Heart left ventricle (tissue), 16 donors: ENCODE results near the gene PI4KA. TPM values are rescaled to one million over a fixed set of nuclear protein-coding genes. Genes with fewer than 3 reads are reported as not detected.

Experiments
- ATAC-seq, 4 donors: fragments of 200-7000 bp; cut with Tn5 transposase; one replicate each; pipeline ENCODE4 v1.9.1; 2020 to 2022; ENCODE audit warnings: moderate library complexity in 4 of 4, mild to moderate bottlenecking in 3 of 4, moderate number of reproducible peaks in 1 of 4
- DNase-seq, 5 donors: peaks; one replicate each; pipeline ENCODE4 v3.0.0-alpha.2; 2020
- H3K27ac ChIP-seq, 12 donors: fragments of 200-600 bp; sonication (generic) in 4 of 12; one replicate each; pipeline versions ENCODE4 v1.5.0 to v1.8.0; 2016 to 2022; ENCODE audit warnings: mild to moderate bottlenecking in 2 of 12
- H3K27me3 ChIP-seq, 9 donors: fragments of 200-600 bp; sonication (generic) in 2 of 9; one replicate each; pipeline versions ENCODE4 v1.5.1 to v1.8.0; 2016 to 2022; ENCODE audit warnings: mild to moderate bottlenecking in 3 of 9
- H3K36me3 ChIP-seq, 9 donors: fragments of 200-600 bp; sonication (generic) in 2 of 9; one replicate each; pipeline versions ENCODE4 v1.5.0 to v1.8.0; 2018 to 2022; ENCODE audit warnings: mild to moderate bottlenecking in 2 of 9
- H3K4me1 ChIP-seq, 12 donors: fragments of 200-600 bp; sonication (generic) in 4 of 12; one replicate each; pipeline versions ENCODE4 v1.5.0 to v1.8.0; 2016 to 2022; ENCODE audit warnings: mild to moderate bottlenecking in 3 of 12
- H3K4me3 ChIP-seq, 12 donors: fragments of 200-600 bp; sonication (generic) in 4 of 12; one replicate each; pipeline versions ENCODE4 v1.5.0 to v1.8.0; 2017 to 2022; ENCODE audit warnings: mild to moderate bottlenecking in 9 of 12, moderate library complexity in 4 of 12
- H3K9me3 ChIP-seq, 12 donors: fragments of 200-600 bp; sonication (generic) in 4 of 12; one replicate each; pipeline versions ENCODE4 v1.5.0 to v1.8.0; 2016 to 2022; ENCODE audit warnings: mild to moderate bottlenecking in 1 of 12
- CTCF ChIP-seq, 12 donors: fragments of 200-600 bp; sonication (generic) in 4 of 12; IDR thresholded peaks; one replicate each; pipeline versions ENCODE4 v1.5.0 to v1.8.0; 2018 to 2022; ENCODE audit warnings: antibody characterized with exemption in 12 of 12, mild to moderate bottlenecking in 5 of 12
- POLR2A ChIP-seq, 2 donors: fragments of 450-650 bp; IDR thresholded peaks; one replicate each; pipeline ENCODE4 v1.6.1; 2017; ENCODE audit warnings: antibody characterized with exemption in 2 of 2, mild to moderate bottlenecking in 2 of 2, moderate library complexity in 2 of 2
- WGBS, 4 donors: extraction: QIAGEN DNeasy Blood & Tissue Kit in 2 of 4; methylation state at CpG; one replicate each; pipeline versions ENCODE4 v1.1.5 to v1.1.7; 2013 to 2018; 5-methylcytosine and 5-hydroxymethylcytosine counted together
- intact Hi-C, 10 donors: fragments of 100-400 bp; cut with DNase I; formaldehyde crosslinking; loops; one replicate each; pipeline versions ENCODE4 v1.11.1 to v1.14.2; 2022
- polyA plus RNA-seq, 2 donors: library from polyadenylated mRNA; stranded (reverse); fragments of 200-250 nt; gene quantifications; one replicate each; pipeline ENCODE4 v1.2.3, GENCODE V29; 2013
- total RNA-seq, 9 donors: library from RNA; depleted of rRNA in 2 of 9; stranded (reverse); fragments of >200 nt in 2 of 9; fragmentation: NEBNext Ultra II Directional in 3 of 9; extraction: Animal tissue kit (Norgen Biotek cat#: 25700) in 3 of 9; gene quantifications; one replicate each; pipeline versions ENCODE4 v1.1.0 to v1.2.4, GENCODE V29; 2016 to 2023
- donor health status: ischemic (EF 13 %, LVEDD 7.1; RV severe dilation, severe dysfunction).
- donor health status: healthy with polysubstance abuse.
- donor health status: DM: no; HTN: yes; CAD: no.
- donor health status: DM: no; HTN: no; CAD: no.
- donor health status: ischemic (EF 25% LVEDD 6.9; RV normal size, moderate dysfunction).
- donor health status: ischemic (EF 25% LVEDD 5.7; RV mildly dilated, moderate dysfunction).
- donor health status: healthy.
- donor health status: DM: yes; HTN: yes; CAD: no.
- donor health status: ischemic (EF 35%, LVEDD 5.7; RV mildly dilated, moderate dysfunction).
- donor health status: nonischemic (EF 11% LVEDD 7.7; RV severe dilation, severe dysfunction).
- donor health status: DM: yes; HTN: yes; CAD: no.
- donor health status: PGD.
- donor health status: ischemic (EF 29% LVEDD 5.4; RV normal size, mild dysfunction).
- donor health status: nonischemic (EF 23%, LVEDD 6.1; RV moderate dilation, normal function).

PI4KA gene
- total and polyA plus RNA-seq, 11 donors: 20.6 to 66.4 (median 46.9) TPM

DNA sequence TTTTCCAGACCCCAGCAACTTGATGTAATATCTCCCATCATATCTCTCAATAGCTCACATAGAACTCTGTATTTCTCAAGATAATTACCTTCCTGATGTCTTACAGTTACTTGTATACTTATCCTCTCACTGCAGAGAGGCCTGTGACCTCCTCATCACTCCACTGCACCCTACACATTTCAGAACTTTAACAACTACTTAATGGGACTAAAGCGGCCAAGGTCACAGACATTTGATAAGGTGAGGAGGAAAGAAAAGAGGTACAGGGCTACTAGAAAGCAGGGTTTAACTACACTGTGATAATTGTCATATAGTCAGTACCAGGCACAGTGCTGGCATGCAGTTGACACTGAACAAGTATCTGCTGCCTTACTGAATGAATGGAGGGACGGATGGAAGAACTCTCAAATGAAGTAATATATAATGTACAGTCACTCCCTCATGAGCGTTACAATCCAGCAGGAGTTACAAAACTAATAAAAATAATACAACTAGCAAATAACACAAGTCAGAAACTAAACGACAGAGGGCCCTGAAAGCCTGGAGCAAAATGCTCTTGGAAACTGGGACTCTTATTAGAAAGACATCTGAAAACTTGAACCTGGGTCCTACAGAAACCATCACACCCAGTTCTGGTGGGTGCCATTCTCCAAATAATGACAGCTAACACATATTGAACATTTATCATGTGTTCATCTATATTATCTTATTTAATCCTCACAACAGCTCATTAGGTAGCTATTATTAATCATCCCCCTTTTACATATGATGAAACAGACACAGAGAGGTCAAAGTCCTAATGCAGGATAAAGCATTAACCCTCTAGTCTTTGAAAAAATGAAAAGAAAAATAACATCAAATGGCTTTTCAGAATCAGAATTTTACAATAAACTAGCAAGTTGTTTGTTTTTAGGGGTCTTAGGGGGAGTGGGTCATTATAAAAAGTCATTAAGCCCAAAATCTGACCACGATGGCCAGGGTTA is 14.3 kb downstream of the PI4KA start:
- Histone ChIP-seq H3K27ac (no peak overlapping the region), H3K27me3 (no peaks in the 10 kb centered on the region), H3K4me1 (peaks cover 0 to 30% (median 8%) of the 10 kb centered on the region in 12 donors), H3K4me3 (no peak overlapping the region), H3K9me3 (no peaks in the 10 kb centered on the region), H3K36me3 (no peaks in the 10 kb centered on the region)
- intact Hi-C loops: no loop called here
- TF ChIP-seq POLR2A (IDR thresholded peaks at IDR 0.05) (no peak), CTCF (IDR thresholded peaks at IDR 0.05) (no peak)
- no peak for DNase-seq
- WGBS, 4 donors: 85 to 91% (median 89%) methylated on average over 5 of the region's 5 CpGs
- no peak for ATAC-seq

DNA sequence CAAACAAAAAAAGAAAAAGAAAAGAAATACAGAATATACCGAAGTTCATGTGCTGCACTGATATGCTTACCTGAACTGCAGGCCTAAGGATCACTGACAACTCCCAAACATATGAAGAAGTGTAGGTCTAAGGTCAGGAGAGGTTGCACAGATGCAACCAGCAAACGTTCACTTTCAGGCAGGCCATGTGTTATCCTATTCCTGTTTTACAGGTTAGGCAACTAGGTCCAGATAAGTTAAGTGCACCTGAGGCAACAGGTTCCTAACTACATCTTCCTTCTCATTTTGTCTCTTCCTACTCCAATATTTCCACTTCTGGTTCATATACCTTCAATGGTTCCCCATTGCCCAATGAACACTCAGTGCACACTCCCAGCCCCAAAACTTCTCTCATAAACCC is 15.1 kb downstream of the PI4KA start:
- TF ChIP-seq POLR2A (IDR thresholded peaks at IDR 0.05): no peak
- no peak for TF ChIP-seq CTCF (IDR thresholded peaks at IDR 0.05)
- H3K36me3 ChIP-seq: no peaks in the 10 kb centered on the region
- 27 to 66% (median 43%) methylated on average over 2 of the region's 2 CpGs for WGBS, 4 donors
- no peaks in the 10 kb centered on the region for H3K27me3 ChIP-seq
- no peak for DNase-seq
- no peaks in the 10 kb centered on the region for H3K9me3 ChIP-seq
- intact Hi-C loops: no loop called here
- peaks cover 0 to 30% (median 8%) of the 10 kb centered on the region in 12 donors for H3K4me1 ChIP-seq
- no peak for ATAC-seq
- no peak overlapping the region for H3K27ac ChIP-seq
- H3K4me3 ChIP-seq: no peak overlapping the region

GRCh38 chr22:20840646-20841371 is 17.8 kb downstream of the PI4KA start:
- whole genome bisulfite sequencing, 4 donors: 82 to 90% (median 84%) methylated on average over 8 of the region's 8 CpGs
- H3K27me3 ChIP-seq: no peaks in the 10 kb centered on the region
- no peak overlapping the region for H3K4me3 ChIP-seq
- ATAC-seq (no peak), DNase-seq (no peak)
- H3K4me1 ChIP-seq: peaks cover 0 to 30% (median 10%) of the 10 kb centered on the region in 12 donors
- TF ChIP-seq POLR2A (IDR thresholded peaks at IDR 0.05) (no peak), CTCF (IDR thresholded peaks at IDR 0.05) (no peak)
- no peak overlapping the region for H3K27ac ChIP-seq
- intact Hi-C loops: no loop called here
- no peaks in the 10 kb centered on the region for H3K9me3 ChIP-seq
- no peaks in the 10 kb centered on the region for H3K36me3 ChIP-seq
